HL-60 (cell line): Measurements from ENCODE around the gene KCNMA1.

Source experiments
- CTCF ChIP-seq: IDR thresholded peaks from one replicate; pipeline ENCODE4 v1.5.1; 2011; ENCODE audit warnings: low read length, control low read depth, inconsistent platforms; ENCODE audit not compliant: insufficient read depth
- GABPA ChIP-seq: IDR thresholded peaks from 2 replicates; pipeline ENCODE4 v1.6.1; 2012; ENCODE audit warnings: low read depth
- POLR2AphosphoS5 ChIP-seq: IDR thresholded peaks from 2 replicates; pipeline ENCODE4 v1.6.1; 2012; ENCODE audit warnings: low read depth
- SPI1 ChIP-seq: IDR thresholded peaks from 2 replicates; pipeline ENCODE4 v1.6.1; 2012; ENCODE audit warnings: low read depth, mild to moderate bottlenecking, borderline replicate concordance
- TF ChIP-seq, protein P1 (sequence below): IDR thresholded peaks from 2 replicates; pipeline ENCODE4 v1.6.1; 2012; ENCODE audit warnings: low read depth; ENCODE audit not compliant: insufficient replicate concordance

DNA sequence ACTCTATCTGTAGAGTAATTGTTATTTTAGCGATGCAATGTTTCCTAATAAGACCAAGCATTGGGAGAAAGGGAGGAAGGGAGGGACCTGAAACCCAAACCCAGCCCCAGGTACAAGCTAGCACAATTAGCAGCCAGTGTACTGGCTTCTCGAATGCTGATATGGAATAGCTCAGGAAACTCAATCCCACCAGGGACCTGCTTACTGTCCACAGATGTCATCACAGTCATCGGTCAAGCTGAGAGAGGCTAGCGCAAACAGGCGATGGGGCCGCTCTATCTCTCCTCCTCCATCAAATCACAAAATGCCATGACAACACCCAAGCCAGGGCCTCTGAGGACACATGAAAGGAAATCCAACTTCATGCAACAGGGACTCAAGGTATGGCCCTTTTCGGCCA is 192.1 kb downstream of the KCNMA1 start:
- no peak for TF ChIP-seq CTCF
- no peak for TF ChIP-seq GABPA
- TF ChIP-seq POLR2AphosphoS5, result no peak
- TF ChIP-seq, protein P1, sequence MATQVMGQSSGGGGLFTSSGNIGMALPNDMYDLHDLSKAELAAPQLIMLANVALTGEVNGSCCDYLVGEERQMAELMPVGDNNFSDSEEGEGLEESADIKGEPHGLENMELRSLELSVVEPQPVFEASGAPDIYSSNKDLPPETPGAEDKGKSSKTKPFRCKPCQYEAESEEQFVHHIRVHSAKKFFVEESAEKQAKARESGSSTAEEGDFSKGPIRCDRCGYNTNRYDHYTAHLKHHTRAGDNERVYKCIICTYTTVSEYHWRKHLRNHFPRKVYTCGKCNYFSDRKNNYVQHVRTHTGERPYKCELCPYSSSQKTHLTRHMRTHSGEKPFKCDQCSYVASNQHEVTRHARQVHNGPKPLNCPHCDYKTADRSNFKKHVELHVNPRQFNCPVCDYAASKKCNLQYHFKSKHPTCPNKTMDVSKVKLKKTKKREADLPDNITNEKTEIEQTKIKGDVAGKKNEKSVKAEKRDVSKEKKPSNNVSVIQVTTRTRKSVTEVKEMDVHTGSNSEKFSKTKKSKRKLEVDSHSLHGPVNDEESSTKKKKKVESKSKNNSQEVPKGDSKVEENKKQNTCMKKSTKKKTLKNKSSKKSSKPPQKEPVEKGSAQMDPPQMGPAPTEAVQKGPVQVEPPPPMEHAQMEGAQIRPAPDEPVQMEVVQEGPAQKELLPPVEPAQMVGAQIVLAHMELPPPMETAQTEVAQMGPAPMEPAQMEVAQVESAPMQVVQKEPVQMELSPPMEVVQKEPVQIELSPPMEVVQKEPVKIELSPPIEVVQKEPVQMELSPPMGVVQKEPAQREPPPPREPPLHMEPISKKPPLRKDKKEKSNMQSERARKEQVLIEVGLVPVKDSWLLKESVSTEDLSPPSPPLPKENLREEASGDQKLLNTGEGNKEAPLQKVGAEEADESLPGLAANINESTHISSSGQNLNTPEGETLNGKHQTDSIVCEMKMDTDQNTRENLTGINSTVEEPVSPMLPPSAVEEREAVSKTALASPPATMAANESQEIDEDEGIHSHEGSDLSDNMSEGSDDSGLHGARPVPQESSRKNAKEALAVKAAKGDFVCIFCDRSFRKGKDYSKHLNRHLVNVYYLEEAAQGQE, result no peak
- no peak for TF ChIP-seq SPI1
